Trophoblast cell (in vitro differentiated cells and primary cell): Measurements from ENCODE around the gene LAMA2.

Source experiments
- DNase-seq, 2 donors: peaks; one replicate each; pipeline ENCODE4 v3.0.0-alpha.2; 2016
- H2AFZ ChIP-seq: 2 replicates; pipeline ENCODE4 v1.6.1; 2013; ENCODE audit warnings: low read length, moderate library complexity, mild to moderate bottlenecking; ENCODE audit not compliant: insufficient read depth, poor library complexity
- H2AK5ac ChIP-seq: 2 replicates; pipeline ENCODE4 v1.6.1; 2013; ENCODE audit warnings: mild to moderate bottlenecking, low read length
- H2BK120ac ChIP-seq: 2 replicates; pipeline ENCODE4 v1.6.1; 2013; ENCODE audit warnings: low read length, mild to moderate bottlenecking, moderate library complexity; ENCODE audit not compliant: insufficient read depth, poor library complexity
- H2BK12ac ChIP-seq: 2 replicates; pipeline ENCODE4 v1.6.1; 2013; ENCODE audit warnings: mild to moderate bottlenecking, low read length, moderate library complexity
- H2BK5ac ChIP-seq: 2 replicates; pipeline ENCODE4 v1.6.1; 2013; ENCODE audit warnings: low read length, low read depth, moderate library complexity, mild to moderate bottlenecking; ENCODE audit not compliant: poor library complexity
- H3K14ac ChIP-seq: 2 replicates; pipeline ENCODE4 v1.6.1; 2013; ENCODE audit warnings: mild to moderate bottlenecking, low read length
- H3K18ac ChIP-seq: 2 replicates; pipeline ENCODE4 v1.6.1; 2013; ENCODE audit warnings: mild to moderate bottlenecking, low read length
- H3K23ac ChIP-seq: 2 replicates; pipeline ENCODE4 v1.6.1; 2013; ENCODE audit warnings: low read length
- H3K27ac ChIP-seq: 2 replicates; pipeline ENCODE4 v1.5.1; 2013; ENCODE audit warnings: low read depth, mild to moderate bottlenecking, inconsistent platforms, low read length, moderate library complexity
- H3K27me3 ChIP-seq: 2 replicates; pipeline ENCODE4 v1.6.1; 2013; ENCODE audit warnings: inconsistent platforms, mild to moderate bottlenecking, low read length, moderate library complexity; ENCODE audit not compliant: insufficient read depth
- H3K36me3 ChIP-seq, 2 experiments: 1 replicate in 1 of 2; 2 replicates in 1 of 2; pipeline ENCODE4 v1.6.1; 2013; ENCODE audit warnings: low read length in 2 of 2, mild to moderate bottlenecking in 2 of 2, moderate library complexity in 1 of 2; ENCODE audit not compliant: insufficient read depth in 2 of 2, control insufficient read depth in 1 of 2
- H3K4ac ChIP-seq: 2 replicates; pipeline ENCODE4 v1.6.1; 2013; ENCODE audit warnings: low read depth, mild to moderate bottlenecking, low read length, moderate library complexity
- H3K4me1 ChIP-seq, 2 experiments: 1 replicate in 1 of 2; 2 replicates in 1 of 2; pipeline ENCODE4 v1.6.1; 2013; ENCODE audit warnings: low read length in 2 of 2, mild to moderate bottlenecking in 2 of 2, moderate library complexity in 1 of 2; ENCODE audit not compliant: insufficient read depth in 2 of 2, control insufficient read depth in 1 of 2
- H3K4me2 ChIP-seq: 2 replicates; pipeline ENCODE4 v1.6.1; 2013; ENCODE audit warnings: inconsistent platforms, mild to moderate bottlenecking, low read length, moderate library complexity
- H3K4me3 ChIP-seq: 2 replicates; pipeline ENCODE4 v1.5.1; 2013; ENCODE audit warnings: mild to moderate bottlenecking, low read depth, low read length, inconsistent platforms
- H3K79me1 ChIP-seq: one replicate; pipeline ENCODE4 v1.6.1; 2013; ENCODE audit warnings: low read length
- H3K79me2 ChIP-seq: 2 replicates; pipeline ENCODE4 v1.6.1; 2013; ENCODE audit warnings: low read length, mild to moderate bottlenecking; ENCODE audit not compliant: control insufficient read depth, insufficient read depth, poor library complexity
- H3K9ac ChIP-seq: 2 replicates; pipeline ENCODE4 v1.6.1; 2013; ENCODE audit warnings: mild to moderate bottlenecking, low read length
- H3K9me3 ChIP-seq: 2 replicates; pipeline ENCODE4 v1.6.1; 2013; ENCODE audit warnings: low read depth, mild to moderate bottlenecking, control low read depth, inconsistent platforms, low read length; ENCODE audit not compliant: insufficient read depth
- H4K12ac ChIP-seq: 2 replicates; pipeline ENCODE4 v1.6.1; 2013; ENCODE audit warnings: low read depth, mild to moderate bottlenecking, low read length, moderate library complexity
- H4K8ac ChIP-seq: 2 replicates; pipeline ENCODE4 v1.6.1; 2013; ENCODE audit warnings: low read depth, mild to moderate bottlenecking, low read length, moderate library complexity
- H4K91ac ChIP-seq: one replicate; pipeline ENCODE4 v1.6.1; 2013; ENCODE audit warnings: low read depth, mild to moderate bottlenecking, low read length, moderate library complexity
- WGBS: extraction: QIAGEN DNeasy Blood & Tissue Kit; methylation state at CpG from one replicate; pipeline ENCODE4 v1.1.7; 2013; ENCODE audit warnings: missing lambda C conversion rate; ENCODE audit not compliant: insufficient read length, insufficient coverage; ENCODE audit errors: extremely low coverage; 5-methylcytosine and 5-hydroxymethylcytosine counted together

LAMA2 gene

GRCh38 chr6:129033180-129033579, 150.2 kb downstream of the LAMA2 start:
- Histone ChIP-seq H4K12ac (no peak overlapping the region), H3K79me2 (no peaks in the 10 kb centered on the region), H3K9me3 (no peaks in the 10 kb centered on the region), H4K8ac (no peak overlapping the region), H2BK5ac (no peak overlapping the region), H2AFZ (no peak overlapping the region), H2BK12ac (no peak overlapping the region), H3K9ac (no peak overlapping the region), H3K4ac (no peak overlapping the region), H3K27ac (no peak overlapping the region), H2AK5ac (no peak overlapping the region), H4K91ac (no peak overlapping the region), H3K4me1 (no peaks in the 10 kb centered on the region), H3K79me1 (no peaks in the 10 kb centered on the region), H3K14ac (no peak overlapping the region), H3K4me3 (no peak overlapping the region), H3K23ac (no peak overlapping the region), H3K18ac (no peak overlapping the region), H3K27me3 (no peaks in the 10 kb centered on the region), H2BK120ac (no peak overlapping the region), H3K36me3 (no peaks in the 10 kb centered on the region), H3K4me2 (no peak overlapping the region)
- DNase-seq = no peak
- no CpG with 5 or more reads among the region's 1 CpG for WGBS

- WGBS = no CpG with 5 or more reads among the region's 2 CpGs
- Histone ChIP-seq H3K23ac (no peak overlapping the region), H2AK5ac (no peak overlapping the region), H2AFZ (no peak overlapping the region), H3K27me3 (no peaks in the 10 kb centered on the region), H3K4ac (no peak overlapping the region), H3K79me2 (no peaks in the 10 kb centered on the region), H3K14ac (no peak overlapping the region), H2BK120ac (no peak overlapping the region), H3K36me3 (no peaks in the 10 kb centered on the region), H3K4me3 (no peak overlapping the region), H4K12ac (no peak overlapping the region), H3K18ac (no peak overlapping the region), H4K8ac (no peak overlapping the region), H4K91ac (no peak overlapping the region), H3K79me1 (no peaks in the 10 kb centered on the region), H2BK12ac (no peak overlapping the region), H2BK5ac (no peak overlapping the region), H3K4me1 (no peaks in the 10 kb centered on the region), H3K9ac (no peak overlapping the region), H3K4me2 (no peak overlapping the region), H3K27ac (no peak overlapping the region), H3K9me3 (no peaks in the 10 kb centered on the region)
- DNase-seq = no peak
Observed at GRCh38 chr6:129033581-129033980, 150.6 kb downstream of the LAMA2 start.

GRCh38 chr6:129041563-129041962, 158.6 kb downstream of the LAMA2 start:
- Histone ChIP-seq H3K23ac (no peak overlapping the region), H3K4ac (no peak overlapping the region), H2BK5ac (no peak overlapping the region), H3K27ac (no peak overlapping the region), H2AK5ac (no peak overlapping the region), H2BK12ac (no peak overlapping the region), H3K79me1 (no peaks in the 10 kb centered on the region), H2BK120ac (no peak overlapping the region), H4K91ac (no peak overlapping the region), H3K9me3 (no peaks in the 10 kb centered on the region), H3K4me3 (no peak overlapping the region), H4K12ac (no peak overlapping the region), H3K18ac (no peak overlapping the region), H2AFZ (no peak overlapping the region), H3K27me3 (no peaks in the 10 kb centered on the region), H3K4me2 (no peak overlapping the region), H4K8ac (no peak overlapping the region), H3K9ac (no peak overlapping the region), H3K36me3 (no peaks in the 10 kb centered on the region), H3K79me2 (no peaks in the 10 kb centered on the region), H3K14ac (no peak overlapping the region), H3K4me1 (no peaks in the 10 kb centered on the region)
- WGBS = no CpG with 5 or more reads among the region's 2 CpGs
- DNase-seq = no peak

- Histone ChIP-seq H3K79me2 (no peaks in the 10 kb centered on the region), H3K4me3 (no peak overlapping the region), H4K12ac (no peak overlapping the region), H4K91ac (no peak overlapping the region), H3K27me3 (no peaks in the 10 kb centered on the region), H3K23ac (no peak overlapping the region), H3K18ac (no peak overlapping the region), H3K4me1 (peaks cover 2% of the 10 kb centered on the region in 2 experiments), H2BK12ac (no peak overlapping the region), H2BK5ac (no peak overlapping the region), H2BK120ac (no peak overlapping the region), H3K27ac (no peak overlapping the region), H3K9me3 (no peaks in the 10 kb centered on the region), H3K14ac (no peak overlapping the region), H4K8ac (no peak overlapping the region), H3K4ac (no peak overlapping the region), H2AFZ (no peak overlapping the region), H3K79me1 (no peaks in the 10 kb centered on the region), H2AK5ac (no peak overlapping the region), H3K4me2 (no peak overlapping the region), H3K36me3 (no peaks in the 10 kb centered on the region), H3K9ac (no peak overlapping the region)
- peak in 1 of 2 donors; percentile 8 for DNase-seq
- WGBS = no CpG with 5 or more reads among the region's 2 CpGs
Observed at GRCh38 chr6:129046526-129046925, 163.6 kb downstream of the LAMA2 start.
